ENCODE measurements around the gene EZH2.
A peak's percentile ranks its signal among the peaks of the same experiment; 100 is the strongest.

Gene EZH2

GRCh38 chr7:148804343-148805235, 79.5 kb downstream of the EZH2 start:
- DNase-seq (ENCODE audit: low spot score): no peak

GRCh38 chr7:148803094-148803493, 81.0 kb downstream of the EZH2 start:
- no peak for DNase-seq (ENCODE audit: low spot score)

GRCh38 chr7:148802101-148802493, 82.0 kb downstream of the EZH2 start:
- no peak for DNase-seq (ENCODE audit: low spot score)

DNA sequence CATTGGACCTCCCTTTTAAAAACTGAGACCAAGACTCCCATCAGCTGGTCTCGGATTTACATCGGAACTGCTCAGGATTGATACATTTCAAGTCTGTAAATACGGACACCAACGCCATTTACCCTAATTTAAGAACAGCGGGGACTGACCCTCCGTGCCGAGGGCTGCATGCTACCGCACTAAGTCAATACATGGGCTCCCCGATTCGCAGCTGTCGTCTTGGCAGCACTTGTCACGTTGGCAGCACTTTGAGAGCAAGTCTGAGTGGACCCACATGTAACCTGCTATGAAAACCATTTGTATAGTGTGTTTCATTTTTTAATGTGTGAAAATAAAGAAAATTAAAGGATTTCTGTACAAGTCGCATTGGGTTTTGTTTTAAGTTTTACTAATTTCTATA, 83.4 kb downstream of the EZH2 start:
- DNase-seq (ENCODE audit: low spot score): no peak

GRCh38 chr7:148799893-148800555, 84.1 kb downstream of the EZH2 start:
- no peak for DNase-seq (ENCODE audit: low spot score)

- no peak for DNase-seq (ENCODE audit: low spot score)
These were observed 87.2 kb downstream of the EZH2 start for GRCh38 chr7:148796841-148797240.

GRCh38 chr7:148794476-148794875, 89.6 kb downstream of the EZH2 start:
- DNase-seq (ENCODE audit: low spot score): no peak

- DNase-seq (ENCODE audit: low spot score): no peak
These were observed 90.5 kb downstream of the EZH2 start for GRCh38 chr7:148793590-148793989.

GRCh38 chr7:148791546-148791945, 92.5 kb downstream of the EZH2 start:
- no peak for DNase-seq (ENCODE audit: low spot score)

DNA sequence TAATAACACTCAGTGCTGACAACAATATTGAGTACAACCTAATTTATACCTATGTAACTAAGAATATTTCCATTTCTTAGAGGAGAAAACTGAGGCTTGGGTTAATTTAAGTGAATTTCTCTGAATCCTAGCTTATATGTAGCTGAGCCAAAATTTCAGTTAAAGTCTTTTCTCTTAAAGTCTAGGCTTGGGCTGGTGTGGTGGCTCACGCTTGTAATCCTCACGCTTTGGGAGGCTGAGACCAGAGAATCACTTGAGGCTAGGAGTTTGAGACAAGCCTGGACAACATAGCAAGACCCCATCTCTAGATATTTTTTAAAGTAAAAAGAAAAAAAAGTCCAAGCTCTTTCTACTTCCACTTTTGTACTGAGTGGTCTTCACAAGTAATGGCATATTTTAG, 93.2 kb downstream of the EZH2 start:
- no peak for DNase-seq (ENCODE audit: low spot score)

DNA sequence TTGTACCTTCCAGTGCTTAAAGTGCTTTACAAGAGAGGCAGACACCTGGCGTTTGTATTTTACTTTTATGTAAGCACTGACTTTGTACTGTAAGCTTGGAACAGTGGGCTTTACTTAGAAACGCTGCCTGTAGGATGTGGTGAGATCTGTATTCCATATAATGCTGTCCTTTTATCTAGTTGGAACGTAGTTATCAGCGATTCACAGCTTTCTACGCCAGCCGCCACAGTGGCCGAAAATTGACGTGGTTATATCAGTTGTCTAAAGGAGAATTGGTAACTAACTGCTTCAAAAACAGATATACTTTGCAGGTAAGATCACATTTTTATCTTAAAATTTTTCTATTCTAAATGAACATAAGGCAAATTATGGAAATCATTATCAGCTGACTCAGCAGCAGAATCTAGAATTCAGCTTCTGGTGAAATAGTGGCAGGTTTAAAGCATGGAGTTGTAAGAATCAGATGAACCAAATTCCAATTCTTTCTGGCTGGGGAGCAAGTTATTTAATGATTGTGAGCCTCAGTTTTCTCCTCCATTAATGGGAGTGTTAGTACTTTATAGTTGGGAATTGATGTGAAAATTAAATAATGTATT, 93.9 kb downstream of the EZH2 start:
- no peak for DNase-seq (ENCODE audit: low spot score)

DNA sequence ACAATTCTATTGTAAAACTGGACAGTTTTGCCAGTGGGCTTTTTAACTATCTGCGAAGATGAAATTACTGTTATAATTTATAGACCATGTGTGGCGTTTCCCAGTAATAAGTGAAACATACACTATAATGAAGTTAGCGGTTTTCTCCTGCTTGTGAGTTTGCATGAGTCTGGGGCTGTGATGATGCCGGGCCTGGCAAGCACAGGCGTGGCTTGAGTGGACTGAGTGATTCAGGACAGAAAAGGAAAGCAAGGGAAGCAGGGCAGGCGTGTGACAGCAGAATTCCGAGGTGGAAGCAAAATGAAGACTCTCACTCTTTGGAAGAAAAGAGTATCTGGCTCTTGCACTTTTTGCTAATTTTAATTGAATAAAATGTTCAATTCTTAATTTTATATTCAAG, 94.9 kb downstream of the EZH2 start:
- no peak for DNase-seq (ENCODE audit: low spot score)

- no peak for DNase-seq (ENCODE audit: low spot score)
These were observed 96.4 kb downstream of the EZH2 start for GRCh38 chr7:148787571-148788295.

GRCh38 chr7:148783801-148784527, 100.1 kb downstream of the EZH2 start:
- DNase-seq (ENCODE audit: low spot score): no peak

DNA sequence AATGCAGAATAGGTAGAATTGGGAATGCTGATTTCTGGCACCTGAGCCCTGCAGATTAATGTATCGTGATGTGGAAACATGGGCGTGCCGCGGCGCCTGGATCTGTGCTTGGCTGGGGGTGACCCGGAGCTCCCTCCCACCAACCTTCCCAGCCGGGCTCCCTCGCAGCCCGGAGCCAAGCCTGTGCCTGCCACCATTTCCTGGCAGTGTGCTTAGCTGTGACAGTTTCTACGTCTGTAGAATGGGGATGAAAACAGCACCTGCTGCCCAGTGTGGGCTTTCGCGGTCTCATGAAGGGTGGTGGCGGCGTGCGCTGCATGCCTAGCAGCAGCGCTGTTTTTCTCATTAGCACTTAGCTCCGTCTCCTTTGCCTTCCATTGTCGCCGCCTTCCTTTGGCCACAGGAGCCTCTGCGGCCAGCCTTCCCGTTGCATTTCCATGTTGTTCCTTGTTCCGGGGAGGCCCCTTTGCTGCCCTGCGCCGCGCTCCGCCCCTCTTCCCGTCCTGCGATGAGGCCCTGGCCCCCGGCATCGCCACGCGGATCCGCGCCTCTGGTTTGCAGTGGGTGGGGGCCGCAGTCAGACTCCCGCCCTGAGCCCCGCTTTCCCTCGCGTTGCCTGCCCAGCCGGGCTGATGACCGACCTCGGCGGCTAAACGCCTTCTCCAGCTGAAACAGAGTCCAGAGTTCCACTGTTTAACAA, 101.2 kb downstream of the EZH2 start:
- DNase-seq (ENCODE audit: low spot score): no peak

- no peak for DNase-seq (ENCODE audit: low spot score)
These were observed 109.6 kb downstream of the EZH2 start for GRCh38 chr7:148774471-148774870.

GRCh38 chr7:148773334-148773733, 110.8 kb downstream of the EZH2 start:
- DNase-seq (ENCODE audit: low spot score): no peak

- peak; percentile 81 for DNase-seq (ENCODE audit: low spot score)
These were observed 111.6 kb downstream of the EZH2 start for GRCh38 chr7:148772297-148773089.

- no peak for DNase-seq (ENCODE audit: low spot score)
These were observed 114.1 kb downstream of the EZH2 start for GRCh38 chr7:148770004-148770403.

DNA sequence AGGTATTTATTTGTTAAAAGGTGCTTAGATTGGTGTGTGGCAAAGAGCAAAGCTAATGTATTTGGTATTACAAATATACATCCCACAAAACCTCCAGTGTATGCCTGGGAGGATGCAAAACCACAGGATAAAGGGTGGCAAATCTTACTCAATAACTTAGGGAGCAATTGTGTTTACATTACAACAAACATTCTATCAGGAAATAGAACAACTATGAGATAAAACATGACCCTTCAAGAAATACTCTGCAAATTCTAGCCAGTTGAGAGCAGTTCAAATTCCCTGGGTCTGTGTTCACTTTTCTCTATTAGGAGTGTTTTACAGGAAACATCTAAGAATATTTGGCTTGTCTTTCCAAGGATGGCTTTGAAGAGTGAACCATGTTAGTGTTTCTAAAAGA, 120.5 kb downstream of the EZH2 start:
- DNase-seq (ENCODE audit: low spot score): no peak

Data from hepatic stellate cell (primary cell).